Neutrophil (primary cell): ENCODE data around the gene FKBP5.
A peak's percentile ranks its signal among the peaks of the same experiment; 100 is the strongest.
"Not testable (repeated sequence)": the region's sequence is repeated elsewhere in the genome, so short reads cannot be mapped to it uniquely, and the experiment has no call there.

Source experiments
- H3K27ac ChIP-seq: fragments of 200-600 bp; sonication (generic); 2 replicates; pipeline ENCODE4 v1.5.1; 2016; ENCODE audit warnings: mild to moderate bottlenecking, moderate library complexity
- H3K27me3 ChIP-seq: fragments of 200-600 bp; sonication (generic); 2 replicates; pipeline ENCODE4 v1.6.0; 2016; ENCODE audit warnings: mild to moderate bottlenecking
- H3K36me3 ChIP-seq: fragments of 200-600 bp; sonication (generic); 2 replicates; pipeline ENCODE4 v1.5.1; 2017
- H3K4me1 ChIP-seq, 2 experiments: fragments of 200-600 bp in 1 of 2; sonication (generic) in 1 of 2; 1 replicate in 1 of 2; 2 replicates in 1 of 2; pipeline versions ENCODE4 v1.5.1 to v1.6.1; 2013 to 2016; ENCODE audit warnings: low read depth in 1 of 2, low read length in 1 of 2, mild to moderate bottlenecking in 1 of 2, moderate library complexity in 1 of 2; ENCODE audit not compliant: control insufficient read depth in 1 of 2, insufficient read depth in 1 of 2
- H3K4me3 ChIP-seq, 2 experiments: fragments of 200-600 bp in 1 of 2; sonication (generic) in 1 of 2; 1 replicate in 1 of 2; 2 replicates in 1 of 2; pipeline ENCODE4 v1.5.1; 2013 to 2016; ENCODE audit warnings: low read depth in 1 of 2, low read length in 1 of 2, mild to moderate bottlenecking in 1 of 2, moderate library complexity in 1 of 2
- H3K9me3 ChIP-seq: fragments of 200-600 bp; sonication (generic); 2 replicates; pipeline ENCODE4 v1.5.1; 2016
- CTCF ChIP-seq: fragments of 200-600 bp; sonication (generic); IDR thresholded peaks from 2 replicates; pipeline ENCODE4 v1.5.1; 2016; ENCODE audit warnings: antibody characterized with exemption

The FKBP5 gene

GRCh38 chr6:35688605-35689322 is at the start of gene FKBP5:
TSS of gene FKBP5 (minus strand) at chr6:35688915. CDS start at chr6:35642824, 46,091 bp downstream.
- Histone ChIP-seq H3K4me1 (peaks cover 42 to 43% of the 10 kb centered on the region in 2 experiments), H3K27ac (peak within 1 kb of the TSS; percentile 74), H3K9me3 (no peaks in the 10 kb centered on the region), H3K4me3 (peak within 1 kb of the TSS; percentile 85 to 98), H3K36me3 (peaks cover 2% of the 10 kb centered on the region), H3K27me3 (no peaks in the 10 kb centered on the region)
- peak; percentile 6 for TF ChIP-seq CTCF

GRCh38 chr6:35737413-35738211 is 48.9 kb upstream of the FKBP5 start:
- no peaks in the 10 kb centered on the region for H3K36me3 ChIP-seq
- no peak overlapping the region for H3K27ac ChIP-seq
- no peak overlapping the region for H3K4me3 ChIP-seq
- no peaks in the 10 kb centered on the region for H3K9me3 ChIP-seq
- H3K4me1 ChIP-seq = peaks cover 33 to 40% of the 10 kb centered on the region in 2 experiments
- H3K27me3 ChIP-seq = no peaks in the 10 kb centered on the region
- TF ChIP-seq CTCF = peak; percentile 86

GRCh38 chr6:35736982-35737412 is 48.3 kb upstream of the FKBP5 start, which contains the start of gene ARMC12:
TSS of gene ARMC12 (plus strand) at chr6:35737032. CDS start at chr6:35737109, 77 bp downstream.
- peaks cover 39 to 46% of the 10 kb centered on the region in 2 experiments for H3K4me1 ChIP-seq
- no peak within 1 kb of the TSS for H3K4me3 ChIP-seq
- H3K27me3 ChIP-seq = no peaks in the 10 kb centered on the region
- no peak for TF ChIP-seq CTCF
- H3K36me3 ChIP-seq = no peaks in the 10 kb centered on the region
- H3K9me3 ChIP-seq = no peaks in the 10 kb centered on the region
- H3K27ac ChIP-seq = peak within 1 kb of the TSS; percentile 0

- Histone ChIP-seq H3K4me3 (no peak overlapping the region), H3K27ac (no peak overlapping the region), H3K27me3 (no peaks in the 10 kb centered on the region), H3K36me3 (no peaks in the 10 kb centered on the region), H3K9me3 (no peaks in the 10 kb centered on the region), H3K4me1 (peaks cover 46 to 50% of the 10 kb centered on the region in 2 experiments)
- TF ChIP-seq CTCF = peak; percentile 74
Observed at GRCh38 chr6:35736253-35736894, 47.7 kb upstream of the FKBP5 start.

GRCh38 chr6:35735452-35735851 is 46.7 kb upstream of the FKBP5 start:
- TF ChIP-seq CTCF = no peak
- no peak overlapping the region for H3K4me3 ChIP-seq
- peaks cover 55 to 58% of the 10 kb centered on the region in 2 experiments for H3K4me1 ChIP-seq
- H3K9me3 ChIP-seq = no peaks in the 10 kb centered on the region
- H3K27ac ChIP-seq = peak overlapping the region; percentile 0
- H3K36me3 ChIP-seq = no peaks in the 10 kb centered on the region
- no peaks in the 10 kb centered on the region for H3K27me3 ChIP-seq

GRCh38 chr6:35734319-35734718 is 45.6 kb upstream of the FKBP5 start:
- not testable (repeated sequence) for H3K9me3 ChIP-seq, H3K27ac ChIP-seq, H3K27me3 ChIP-seq, H3K4me3 ChIP-seq, H3K36me3 ChIP-seq
- H3K4me1 ChIP-seq = peaks cover 66 to 69% of the 10 kb centered on the region in 2 experiments
